Activated naive CD4-positive, alpha-beta T cell treated with anti-CD3 and anti-CD28 coated beads, Interleukin-2, amount 50 U/mL, for 72 hours (primary cell): ENCODE measurements around the gene ZCCHC2. TPM values are rescaled to one million over a fixed set of nuclear protein-coding genes. Genes with fewer than 3 reads are reported as not detected.

ENCODE experiments used
- ATAC-seq, 2 donors: fragments of 150-1000 bp; cut with Tn5 transposase; 2 replicates each; pipeline ENCODE4 v1.10.0; 2021; ENCODE audit warnings: mild to moderate bottlenecking in 2 of 2, moderate library complexity in 2 of 2
- DNase-seq, 2 donors: peaks; one replicate each; pipeline ENCODE4 v3.0.0; 2021 to 2022; ENCODE audit warnings: low spot score in 2 of 2
- H3K27ac Mint-ChIP-seq, 2 donors: one replicate each; pipeline ENCODE4 v1.8.0; 2022; ENCODE audit warnings: mild to moderate bottlenecking in 2 of 2, mixed read lengths in 2 of 2
- H3K36me3 Mint-ChIP-seq, 2 donors: one replicate each; pipeline ENCODE4 v1.8.0; 2022; ENCODE audit warnings: mixed read lengths in 2 of 2
- H3K9me3 Mint-ChIP-seq, 2 donors: one replicate each; pipeline ENCODE4 v1.8.0; 2022; ENCODE audit warnings: mixed read lengths in 2 of 2
- total RNA-seq, 2 donors: library from RNA; stranded (reverse); gene quantifications; one replicate each; pipeline ENCODE4 v1.2.3, GENCODE V29; 2022

ZCCHC2 gene
- total RNA-seq, 2 donors from 2014 or later: 33.8 to 66.0 TPM

- ATAC-seq: no peak
- H3K9me3 Mint-ChIP-seq: no peaks in the 10 kb centered on the region
- H3K27ac Mint-ChIP-seq: no peak overlapping the region
- DNase-seq: no peak
- no peaks in the 10 kb centered on the region for H3K36me3 Mint-ChIP-seq
Measured at GRCh38 chr18:62605685-62606084, 82.9 kb downstream of the ZCCHC2 start.

DNA sequence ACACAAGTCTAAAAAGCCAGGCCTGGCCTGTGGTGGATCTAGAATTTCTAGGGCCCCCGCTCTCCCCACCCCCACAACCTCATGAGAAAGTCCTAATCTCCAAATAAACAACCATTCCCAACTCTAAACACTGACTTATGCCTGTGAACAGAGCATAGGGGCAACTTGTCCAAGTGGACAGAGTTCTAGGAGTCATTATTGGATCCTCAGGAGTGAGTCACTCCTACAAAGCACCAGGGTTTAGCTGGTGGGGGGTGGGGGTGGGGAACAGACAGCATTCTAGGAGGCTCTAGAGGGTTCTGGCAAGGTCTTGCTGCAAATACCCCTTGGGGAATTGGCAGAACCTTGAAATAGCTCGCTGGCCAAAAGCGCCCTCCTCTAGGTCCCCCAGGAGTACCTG, 83.3 kb downstream of the ZCCHC2 start:
- no peak for DNase-seq
- H3K27ac Mint-ChIP-seq: no peak overlapping the region
- ATAC-seq: no peak
- no peaks in the 10 kb centered on the region for H3K9me3 Mint-ChIP-seq
- no peaks in the 10 kb centered on the region for H3K36me3 Mint-ChIP-seq

DNA sequence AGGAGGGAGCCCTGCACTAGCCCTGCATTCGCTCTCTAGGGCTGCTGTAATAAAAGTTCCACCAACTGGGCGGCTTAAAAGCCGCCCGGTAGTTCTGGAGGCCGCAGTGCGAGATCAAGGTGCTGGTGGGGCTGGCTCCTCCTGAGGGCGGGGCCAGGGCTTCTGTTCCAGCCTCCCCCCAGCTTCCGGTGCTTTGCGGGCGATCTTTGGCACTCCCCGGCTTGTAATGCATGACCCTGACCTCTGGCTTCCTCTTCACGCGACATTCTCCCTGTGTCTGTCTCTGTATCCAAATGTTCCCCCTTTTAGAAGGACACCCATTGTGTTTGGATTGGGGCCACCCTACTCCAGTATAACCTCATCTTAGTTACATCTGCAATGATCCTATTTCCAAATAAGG, 84.5 kb downstream of the ZCCHC2 start:
- Mint-ChIP-seq H3K36me3 (no peaks in the 10 kb centered on the region), H3K9me3 (no peaks in the 10 kb centered on the region), H3K27ac (no peak overlapping the region)
- no peak for DNase-seq
- no peak for ATAC-seq

DNA sequence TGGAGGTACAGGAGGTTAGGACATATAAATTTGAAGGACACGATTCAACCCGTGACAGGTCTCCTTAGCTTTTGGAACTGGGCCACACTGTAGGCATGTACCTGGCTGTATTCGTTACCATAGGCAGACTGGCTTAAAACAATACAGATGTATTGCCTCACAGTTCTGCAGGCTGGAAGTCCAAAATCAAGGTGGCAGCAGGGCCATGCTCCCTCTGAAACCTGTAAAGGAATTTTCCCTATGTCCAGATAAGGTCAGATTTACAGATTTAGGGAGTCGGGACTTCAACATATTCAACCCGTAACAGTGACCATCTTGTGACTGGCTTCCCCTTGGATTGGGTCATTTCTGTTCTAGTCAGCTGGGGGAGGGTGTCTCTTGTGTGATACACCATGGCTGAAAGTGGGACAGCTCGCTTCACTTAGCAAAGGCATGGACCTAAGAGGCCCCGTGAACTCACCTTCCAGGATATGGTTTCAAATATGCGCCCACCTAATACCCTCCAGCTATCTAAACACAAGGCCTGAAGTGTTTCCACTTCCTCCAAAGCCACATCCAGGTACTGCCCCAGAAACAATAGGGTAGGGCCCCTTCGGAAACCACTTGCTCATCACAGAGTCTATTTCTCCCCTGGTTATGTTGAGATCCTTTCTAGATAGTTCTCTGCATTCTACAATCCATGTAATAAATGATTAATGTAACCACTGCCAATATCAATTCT, 85.0 kb downstream of the ZCCHC2 start:
- no peaks in the 10 kb centered on the region for H3K36me3 Mint-ChIP-seq
- no peaks in the 10 kb centered on the region for H3K9me3 Mint-ChIP-seq
- DNase-seq: no peak
- no peak for ATAC-seq
- no peak overlapping the region for H3K27ac Mint-ChIP-seq

DNA sequence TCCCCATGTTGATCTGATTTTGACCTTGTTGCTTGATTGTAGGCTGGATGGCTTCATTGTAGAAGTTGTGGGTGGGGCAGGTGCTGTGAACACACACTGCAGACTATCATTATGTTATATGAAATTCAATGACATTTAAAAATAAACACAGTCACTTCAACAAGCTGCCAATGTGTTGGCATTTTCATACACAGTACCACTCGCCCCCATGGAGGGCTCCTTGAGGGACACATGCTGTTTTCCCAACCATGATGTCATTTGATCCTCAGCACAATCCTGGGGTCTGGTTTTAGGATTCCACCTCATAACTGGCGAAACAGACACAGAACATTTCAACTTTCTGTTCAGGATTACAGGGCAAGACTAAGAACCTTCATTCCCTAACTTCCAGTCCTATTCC, 86.9 kb downstream of the ZCCHC2 start:
- Mint-ChIP-seq H3K9me3 (no peaks in the 10 kb centered on the region), H3K27ac (no peak overlapping the region), H3K36me3 (no peaks in the 10 kb centered on the region)
- no peak for DNase-seq
- ATAC-seq: no peak

DNA sequence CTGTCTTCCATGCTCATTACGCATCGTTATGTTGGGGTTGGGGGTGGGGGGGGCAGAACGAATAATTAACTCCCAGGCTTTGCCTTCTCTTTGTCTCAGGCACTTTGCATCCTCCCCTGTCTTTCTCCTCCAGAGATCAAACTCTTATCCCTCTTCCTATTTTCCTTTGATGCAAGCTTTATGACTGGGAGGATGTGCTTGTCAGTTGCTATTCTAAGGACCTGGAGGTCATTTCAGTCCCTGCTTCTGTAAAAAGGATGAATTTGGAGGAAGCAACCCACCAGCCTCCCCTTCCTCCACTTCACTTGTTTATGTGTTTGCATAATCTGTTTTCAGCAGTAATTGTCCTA, 87.5 kb downstream of the ZCCHC2 start:
- H3K27ac Mint-ChIP-seq: no peak overlapping the region
- ATAC-seq (no peak), DNase-seq (no peak)
- no peaks in the 10 kb centered on the region for H3K36me3 Mint-ChIP-seq
- H3K9me3 Mint-ChIP-seq: no peaks in the 10 kb centered on the region

- H3K9me3 Mint-ChIP-seq: no peaks in the 10 kb centered on the region
- no peak overlapping the region for H3K27ac Mint-ChIP-seq
- no peak for DNase-seq
- no peak for ATAC-seq
- no peaks in the 10 kb centered on the region for H3K36me3 Mint-ChIP-seq
Measured at GRCh38 chr18:62610701-62611411, 88.0 kb downstream of the ZCCHC2 start.

- DNase-seq (no peak), ATAC-seq (no peak)
- H3K9me3 Mint-ChIP-seq: no peaks in the 10 kb centered on the region
- H3K27ac Mint-ChIP-seq: no peak overlapping the region
- no peaks in the 10 kb centered on the region for H3K36me3 Mint-ChIP-seq
Measured at GRCh38 chr18:62611453-62612288, 88.8 kb downstream of the ZCCHC2 start.

- no peaks in the 10 kb centered on the region for H3K36me3 Mint-ChIP-seq
- ATAC-seq (no peak), DNase-seq (no peak)
- no peaks in the 10 kb centered on the region for H3K9me3 Mint-ChIP-seq
- no peak overlapping the region for H3K27ac Mint-ChIP-seq
Measured at GRCh38 chr18:62612289-62612645, 89.4 kb downstream of the ZCCHC2 start.

- Mint-ChIP-seq H3K27ac (no peak overlapping the region), H3K9me3 (no peaks in the 10 kb centered on the region), H3K36me3 (no peaks in the 10 kb centered on the region)
- DNase-seq: no peak
- no peak for ATAC-seq
Measured at GRCh38 chr18:62612776-62613175, 90.0 kb downstream of the ZCCHC2 start.

- ATAC-seq (no peak), DNase-seq (no peak)
- H3K36me3 Mint-ChIP-seq: no peaks in the 10 kb centered on the region
- no peak overlapping the region for H3K27ac Mint-ChIP-seq
- no peaks in the 10 kb centered on the region for H3K9me3 Mint-ChIP-seq
Measured at GRCh38 chr18:62614494-62614893, 91.7 kb downstream of the ZCCHC2 start.

DNA sequence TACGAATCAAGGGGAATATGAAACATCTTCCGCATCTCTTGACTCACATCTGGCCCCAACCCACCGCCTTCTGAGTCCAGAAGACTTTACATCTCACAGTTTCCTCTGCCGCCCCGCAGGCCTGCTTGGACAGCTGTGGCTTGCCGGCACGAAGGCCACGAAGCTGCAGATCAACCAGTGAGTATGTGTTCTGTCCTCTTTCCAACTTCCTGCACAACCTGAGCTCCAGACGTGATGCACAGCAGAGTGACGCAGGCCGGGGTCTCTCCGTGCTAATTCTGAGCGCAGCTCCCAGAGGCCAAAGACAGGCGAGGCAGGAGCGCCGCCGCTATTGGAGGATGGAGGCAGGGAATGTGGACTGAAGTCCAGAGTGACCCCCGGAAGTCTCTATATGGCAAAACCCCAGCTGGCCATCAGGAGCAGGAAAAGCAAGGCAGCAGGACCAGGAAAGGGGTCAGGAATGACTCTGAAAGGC, 93.5 kb downstream of the ZCCHC2 start:
- H3K27ac Mint-ChIP-seq: no peak overlapping the region

GRCh38 chr18:62617793-62618591, 95.2 kb downstream of the ZCCHC2 start:
- no peaks in the 10 kb centered on the region for H3K9me3 Mint-ChIP-seq
- ATAC-seq (no peak), DNase-seq (no peak)
- no peak overlapping the region for H3K27ac Mint-ChIP-seq
- no peaks in the 10 kb centered on the region for H3K36me3 Mint-ChIP-seq

More for the DNA sequence above, 93.5 kb downstream of the ZCCHC2 start:
- no peak for DNase-seq
- ATAC-seq: no peak
- Mint-ChIP-seq H3K9me3 (no peaks in the 10 kb centered on the region), H3K36me3 (no peaks in the 10 kb centered on the region)

DNA sequence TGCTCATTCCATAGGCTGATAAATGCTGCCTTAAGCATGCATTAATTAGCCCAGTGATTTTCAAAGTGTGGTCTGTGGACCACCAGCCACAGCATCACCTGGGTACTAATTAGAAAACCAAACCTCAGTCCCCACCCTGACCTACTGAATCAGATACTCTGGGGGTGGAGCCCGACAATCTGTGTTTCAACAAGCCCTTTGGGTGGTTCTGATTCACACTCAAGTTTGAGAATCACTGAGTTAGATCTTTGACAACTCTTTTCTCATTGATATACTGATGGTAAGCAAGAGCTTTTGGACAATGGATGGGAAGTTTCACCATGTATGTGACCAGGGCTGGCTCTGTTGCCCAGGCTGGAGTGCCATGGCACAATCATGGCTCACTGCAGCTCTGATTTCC, 95.9 kb downstream of the ZCCHC2 start:
- no peaks in the 10 kb centered on the region for H3K9me3 Mint-ChIP-seq
- no peak overlapping the region for H3K27ac Mint-ChIP-seq
- no peaks in the 10 kb centered on the region for H3K36me3 Mint-ChIP-seq
- ATAC-seq (no peak), DNase-seq (no peak)

DNA sequence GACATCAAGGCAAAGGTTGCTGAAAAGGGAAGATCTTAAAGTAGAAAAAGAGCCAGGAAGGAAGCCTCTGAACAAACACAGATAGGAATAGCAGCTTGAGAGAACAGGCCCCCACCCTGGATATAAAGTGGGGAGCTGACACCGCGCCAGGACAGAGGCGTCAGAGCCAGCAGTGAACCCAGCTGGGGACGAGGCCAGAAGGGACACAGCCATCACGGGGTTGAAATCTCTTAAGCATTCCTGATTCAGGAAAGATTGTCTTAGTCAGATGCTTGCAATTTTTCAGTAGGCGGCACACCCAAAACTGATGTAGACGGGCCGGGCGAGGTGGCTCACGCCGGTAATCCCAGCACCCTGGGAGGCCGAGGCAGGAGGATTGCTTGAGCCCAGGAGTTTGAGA, 98.7 kb downstream of the ZCCHC2 start:
- Mint-ChIP-seq H3K27ac (peak overlapping the region in 1 of 2 donors; percentile 4), H3K36me3 (no peaks in the 10 kb centered on the region), H3K9me3 (no peaks in the 10 kb centered on the region)
- DNase-seq (no peak), ATAC-seq (no peak)

GRCh38 chr18:62625019-62625418, 102.2 kb downstream of the ZCCHC2 start:
- no peak for ATAC-seq
- H3K9me3 Mint-ChIP-seq: no peaks in the 10 kb centered on the region
- peak overlapping the region in 1 of 2 donors; percentile 36 for H3K27ac Mint-ChIP-seq
- H3K36me3 Mint-ChIP-seq: no peaks in the 10 kb centered on the region
- DNase-seq: no peak
